ENCODE data around the gene KXD1. TPM values are rescaled to one million over a fixed set of nuclear protein-coding genes. Genes with fewer than 3 reads are reported as not detected.
"Not testable (repeated sequence)": the region's sequence is repeated elsewhere in the genome, so short reads cannot be mapped to it uniquely, and the experiment has no call there.

The KXD1 gene
- total RNA-seq, 4 donors from 2014 or later: 82.0 to 226 (median 142) TPM

- Histone ChIP-seq H3K9me3 (no peaks in the 10 kb centered on the region), H3K27me3 (no peaks in the 10 kb centered on the region), H3K27ac (peak overlapping the region in 1 of 4 donors; percentile 88), H3K36me3 (peaks cover 0 to 11% (median 0%) of the 10 kb centered on the region in 3 donors), H3K4me3 (no peak overlapping the region), H3K4me1 (peaks cover 0 to 31% (median 12%) of the 10 kb centered on the region in 4 donors)
- TF ChIP-seq POLR2A (IDR thresholded peaks at IDR 0.05): no peak
- no peak for TF ChIP-seq CTCF (IDR thresholded peaks at IDR 0.05)
- peak in 1 of 3 donors; percentile 60 for DNase-seq
Observed at GRCh38 chr19:18590273-18591272, 32.9 kb downstream of the KXD1 start.

GRCh38 chr19:18591735-18592385 lies 34.2 kb downstream of the KXD1 start:
- Histone ChIP-seq H3K9me3 (no peaks in the 10 kb centered on the region), H3K36me3 (peaks cover 0 to 11% (median 0%) of the 10 kb centered on the region in 3 donors), H3K4me3 (no peak overlapping the region), H3K27me3 (peaks cover 0 to 5% of the 10 kb centered on the region in 2 donors), H3K4me1 (peaks cover 0 to 31% (median 12%) of the 10 kb centered on the region in 4 donors), H3K27ac (no peak overlapping the region)
- no peak for DNase-seq
- no peak for TF ChIP-seq CTCF (IDR thresholded peaks at IDR 0.05)
- no peak for TF ChIP-seq POLR2A (IDR thresholded peaks at IDR 0.05)

- not testable (repeated sequence) for H3K4me3 ChIP-seq, H3K27me3 ChIP-seq, H3K9me3 ChIP-seq, DNase-seq, H3K27ac ChIP-seq
- Histone ChIP-seq H3K4me1 (peaks cover 0 to 31% (median 12%) of the 10 kb centered on the region in 4 donors), H3K36me3 (peaks cover 0 to 11% (median 0%) of the 10 kb centered on the region in 3 donors)
Observed at GRCh38 chr19:18592732-18593131, 35.1 kb downstream of the KXD1 start.

- H3K27me3 ChIP-seq: peaks cover 0 to 7% of the 10 kb centered on the region in 2 donors
- H3K36me3 ChIP-seq: peaks cover 0 to 11% (median 0%) of the 10 kb centered on the region in 3 donors
- H3K27ac ChIP-seq: peak overlapping the region in 2 of 4 donors; percentile 38 to 55
- TF ChIP-seq POLR2A (IDR thresholded peaks at IDR 0.05): no peak
- TF ChIP-seq CTCF (IDR thresholded peaks at IDR 0.05): no peak
- peak overlapping the region in 3 of 4 donors; percentile 22 to 49 (median 47) for H3K4me3 ChIP-seq
- no peaks in the 10 kb centered on the region for H3K9me3 ChIP-seq
- peaks cover 0 to 31% (median 12%) of the 10 kb centered on the region in 4 donors for H3K4me1 ChIP-seq
- no peak for DNase-seq
Observed at GRCh38 chr19:18593367-18594095, 35.9 kb downstream of the KXD1 start.

DNA sequence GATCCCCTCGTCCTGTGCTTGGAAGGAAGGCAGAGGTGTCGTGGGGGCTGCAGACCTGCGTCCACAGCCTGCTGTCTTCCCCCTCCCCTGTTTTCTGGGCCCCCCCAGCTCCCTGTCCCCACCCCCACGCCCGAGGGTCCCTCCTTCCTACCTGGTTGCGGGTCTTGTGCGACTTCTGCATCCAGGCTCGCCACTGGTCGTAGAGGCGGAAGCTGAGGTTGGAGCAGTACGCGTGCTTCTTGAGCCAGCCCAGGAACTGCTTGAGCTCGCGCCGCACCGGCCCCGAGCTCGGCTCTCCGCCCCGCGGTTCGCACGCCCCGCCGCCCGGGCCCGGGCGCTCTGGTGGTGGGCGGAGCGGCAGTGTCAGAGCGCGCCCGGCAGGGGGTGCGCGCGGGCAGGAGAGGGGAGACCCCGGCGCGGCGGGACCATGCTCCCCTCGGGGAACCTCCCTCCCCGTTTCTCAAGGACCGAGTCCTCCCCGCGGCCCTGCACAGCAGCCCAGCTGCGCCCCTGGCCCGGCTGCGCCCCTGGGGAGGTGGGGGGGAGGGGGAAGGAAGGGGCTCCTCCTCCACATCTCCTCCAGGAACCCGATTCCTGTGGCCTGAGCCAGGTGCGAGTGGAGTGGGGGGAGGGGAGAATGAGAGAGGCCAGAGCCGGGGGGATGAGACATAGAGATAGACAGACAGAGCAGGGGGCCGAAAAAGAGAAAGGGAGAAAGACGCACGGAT lies 36.6 kb downstream of the KXD1 start:
- peak overlapping the region; percentile 22 to 50 (median 48) for H3K4me3 ChIP-seq
- peak; percentile 77 to 87 (median 80) for DNase-seq
- peaks cover 0 to 29% (median 12%) of the 10 kb centered on the region in 4 donors for H3K4me1 ChIP-seq
- peaks cover 0 to 7% of the 10 kb centered on the region in 2 donors for H3K27me3 ChIP-seq
- peaks cover 0 to 11% (median 0%) of the 10 kb centered on the region in 3 donors for H3K36me3 ChIP-seq
- TF ChIP-seq CTCF (IDR thresholded peaks at IDR 0.05) (peak; percentile 80 to 93 (median 87)), POLR2A (IDR thresholded peaks at IDR 0.05) (no peak)
- H3K27ac ChIP-seq: peak overlapping the region in 2 of 4 donors; percentile 38 to 55
- H3K9me3 ChIP-seq: no peaks in the 10 kb centered on the region

All from Peyer's patch (tissue), 4 donors.